Naive thymus-derived CD8-positive, alpha-beta T cell (primary cell): ENCODE measurements around the gene KDM8. TPM values are rescaled to one million over a fixed set of nuclear protein-coding genes. Genes with fewer than 3 reads are reported as not detected.

Source experiments
- ATAC-seq, 2 donors: fragments of 150-1000 bp; cut with Tn5 transposase in 1 of 2; sonication (Bioruptor Pico), chemical (Tn5 transposase) in 1 of 2; 1 replicate in 1 of 2; 2 replicates in 1 of 2; pipeline ENCODE4 v1.10.0; 2021; ENCODE audit warnings: mild to moderate bottlenecking in 2 of 2, moderate library complexity in 2 of 2
- POLR2A ChIA-PET: fragments of 350-600 bp; sonication (Branson Sonifier 250); formaldehyde crosslinking; loops from one replicate; lab custom pipeline; 2021; ENCODE audit warnings: antibody characterized with exemption; lab: Charles Lee
- DNase-seq, 10 donors: peaks; one replicate each; pipeline versions ENCODE4 v3.0.0 to v3.0.0-alpha.2; 2020 to 2022
- H3K27ac Mint-ChIP-seq, 10 donors: one replicate each; pipeline ENCODE4 v1.8.0; 2020 to 2022; ENCODE audit warnings: mild to moderate bottlenecking in 10 of 10, mixed read lengths in 10 of 10, moderate library complexity in 4 of 10, inconsistent platforms in 1 of 10
- H3K27me3 Mint-ChIP-seq, 5 donors: one replicate each; pipeline ENCODE4 v1.8.0; 2021 to 2022; ENCODE audit warnings: mixed read lengths in 5 of 5
- H3K36me3 Mint-ChIP-seq, 3 donors: one replicate each; pipeline ENCODE4 v1.8.0; 2020 to 2022; ENCODE audit warnings: mixed read lengths in 3 of 3, mild to moderate bottlenecking in 2 of 3, inconsistent platforms in 1 of 3
- H3K4me1 Mint-ChIP-seq, 4 donors: one replicate each; pipeline ENCODE4 v1.8.0; 2021 to 2022; ENCODE audit warnings: mixed read lengths in 4 of 4
- H3K4me3 Mint-ChIP-seq, 10 donors: one replicate each; pipeline ENCODE4 v1.8.0; 2020 to 2022; ENCODE audit warnings: mild to moderate bottlenecking in 10 of 10, mixed read lengths in 10 of 10, moderate library complexity in 6 of 10, inconsistent platforms in 1 of 10
- H3K9me3 Mint-ChIP-seq, 9 donors: one replicate each; pipeline ENCODE4 v1.8.0; 2020 to 2022; ENCODE audit warnings: mixed read lengths in 9 of 9, mild to moderate bottlenecking in 3 of 9, inconsistent platforms in 1 of 9, moderate library complexity in 1 of 9
- polyA plus RNA-seq, 3 donors: library from polyadenylated mRNA; unstranded; fragments of 300-500 nt; fragmentation: Illumina TruSeq; gene quantifications; one replicate each; pipeline ENCODE4 v1.2.3, GENCODE V29; 2021
- total RNA-seq, 8 experiments: library from RNA in 2 of 8; stranded (reverse) in 2 of 8; gene quantifications; one replicate each; pipeline ENCODE4 v1.2.3 and lab custom pipeline; 2021 to 2026

The KDM8 gene
- total and polyA plus RNA-seq, 5 experiments from 2014 or later: 3.8 to 35.0 (median 6.2) TPM

- ATAC-seq: no peak
- H3K4me3 Mint-ChIP-seq: no peak overlapping the region
- DNase-seq: no peak
- POLR2A ChIA-PET: interaction anchor here (1.0 to 1.7 kb wide), 3 partner anchors 59 to 226 kb away, joined by 3 to 6 read pairs (median 3); partner anchors contain the start of gene IL21R
- peaks cover 0 to 5% (median 0%) of the 10 kb centered on the region in 3 donors for H3K36me3 Mint-ChIP-seq
- H3K4me1 Mint-ChIP-seq: peaks cover 33 to 72% (median 68%) of the 10 kb centered on the region in 4 donors
- H3K27ac Mint-ChIP-seq: peak overlapping the region in 9 of 10 donors; percentile 41 to 89 (median 72)
- H3K27me3 Mint-ChIP-seq: no peaks in the 10 kb centered on the region
- H3K9me3 Mint-ChIP-seq: peaks cover 0 to 7% (median 0%) of the 10 kb centered on the region in 9 donors
These were observed 27.4 kb upstream of the KDM8 start for GRCh38 chr16:27175888-27176287.

DNA sequence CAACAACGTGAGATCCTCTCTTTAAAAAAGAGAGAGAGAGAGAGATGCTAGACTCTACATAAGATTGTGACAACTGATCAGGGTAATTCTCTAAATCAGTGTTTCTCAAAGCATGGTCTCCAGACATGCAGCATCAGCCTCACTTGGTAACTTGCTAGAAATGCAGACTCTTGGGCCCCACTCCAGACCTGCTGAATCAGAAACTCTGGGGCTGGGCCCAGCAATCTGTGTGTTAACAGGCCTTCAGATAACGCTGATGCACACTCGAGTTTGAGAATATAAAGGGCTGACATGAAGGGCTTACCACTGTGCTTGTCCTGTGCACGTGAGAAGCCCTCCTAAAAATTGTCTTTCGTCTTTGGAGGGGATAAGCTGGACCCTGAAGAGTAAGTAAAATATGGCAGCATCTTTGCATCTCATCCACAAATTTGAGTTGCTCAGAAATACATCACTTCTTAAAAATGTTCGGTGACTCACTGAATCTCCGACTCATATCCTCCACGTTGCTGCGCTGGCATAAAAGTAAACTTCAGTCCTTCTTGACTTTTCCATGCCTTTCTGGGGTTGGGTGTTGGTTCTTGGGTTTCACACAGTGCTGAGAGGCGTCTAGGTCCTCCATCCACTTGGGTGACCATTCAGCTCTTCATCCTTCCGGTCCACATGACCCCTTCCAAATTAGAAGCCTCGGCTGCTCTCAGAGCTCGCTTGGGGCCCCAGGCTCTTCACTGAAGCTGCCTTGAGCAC is 26.1 kb upstream of the KDM8 start:
- POLR2A ChIA-PET: interaction anchor here (0.9 to 5.1 kb wide), 4 partner anchors 20 to 283 kb away, joined by 3 to 51 read pairs (median 19); no protein-coding TSS in a partner anchor
- Mint-ChIP-seq H3K4me1 (peaks cover 31 to 64% (median 58%) of the 10 kb centered on the region in 4 donors), H3K27me3 (no peaks in the 10 kb centered on the region), H3K4me3 (no peak overlapping the region), H3K27ac (peak overlapping the region in 9 of 10 donors; percentile 15 to 92 (median 63)), H3K9me3 (no peaks in the 10 kb centered on the region), H3K36me3 (no peaks in the 10 kb centered on the region)
- ATAC-seq (no peak), DNase-seq (no peak)

DNA sequence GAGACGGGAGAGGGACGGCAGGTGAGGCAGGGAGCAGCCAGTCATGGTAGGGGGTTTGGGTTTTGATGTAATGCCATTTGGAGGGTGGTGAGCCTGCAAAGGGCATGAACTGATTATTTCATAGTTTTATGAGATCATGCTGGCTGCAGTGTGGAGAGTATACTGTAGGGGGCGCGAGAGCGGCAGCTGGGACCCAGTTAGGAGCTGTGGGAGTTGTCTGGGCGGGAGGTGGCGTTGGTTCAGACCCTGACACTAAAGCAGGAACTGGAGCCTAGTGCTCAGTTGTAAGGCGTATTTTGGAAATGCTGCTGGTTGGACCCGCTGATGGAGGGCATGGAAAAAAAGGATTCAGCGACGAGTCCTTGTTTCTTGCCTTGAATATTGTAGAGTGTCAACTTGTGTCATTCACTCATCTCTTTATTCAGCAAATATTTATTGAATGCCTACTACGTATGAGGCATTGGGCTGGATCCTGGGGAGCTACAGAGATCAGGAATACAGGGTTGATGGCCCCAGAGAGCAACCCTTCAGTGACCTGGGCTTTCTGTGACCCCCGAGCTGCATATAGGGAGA is 23.7 kb upstream of the KDM8 start:
- H3K27ac Mint-ChIP-seq: peak overlapping the region; percentile 53 to 92 (median 83)
- ATAC-seq (peak; percentile 98 to 99), DNase-seq (peak; percentile 76 to 93 (median 86))
- POLR2A ChIA-PET: interaction anchor here (0.9 to 5.1 kb wide), 20 partner anchors 8 to 282 kb away, joined by 3 to 51 read pairs (median 5); partner anchors contain the start of gene KDM8
- peaks cover 23 to 40% (median 36%) of the 10 kb centered on the region in 4 donors for H3K4me1 Mint-ChIP-seq
- H3K9me3 Mint-ChIP-seq: no peaks in the 10 kb centered on the region
- H3K27me3 Mint-ChIP-seq: no peaks in the 10 kb centered on the region
- H3K36me3 Mint-ChIP-seq: no peaks in the 10 kb centered on the region
- peak overlapping the region in 6 of 10 donors; percentile 0 to 30 (median 3) for H3K4me3 Mint-ChIP-seq

GRCh38 chr16:27181019-27181790 is 22.1 kb upstream of the KDM8 start:
- peaks cover 18 to 35% (median 31%) of the 10 kb centered on the region in 4 donors for H3K4me1 Mint-ChIP-seq
- H3K9me3 Mint-ChIP-seq: no peaks in the 10 kb centered on the region
- DNase-seq (no peak), ATAC-seq (no peak)
- POLR2A ChIA-PET: interaction anchor here (0.5 to 5.1 kb wide), 6 partner anchors 15 to 266 kb away, joined by 3 to 51 read pairs (median 9); partner anchors contain the start of gene KDM8
- H3K27me3 Mint-ChIP-seq: no peaks in the 10 kb centered on the region
- peak overlapping the region in 9 of 10 donors; percentile 20 to 80 (median 65) for H3K27ac Mint-ChIP-seq
- H3K36me3 Mint-ChIP-seq: no peaks in the 10 kb centered on the region
- H3K4me3 Mint-ChIP-seq: no peak overlapping the region

- Mint-ChIP-seq H3K27ac (peak overlapping the region in 1 of 10 donors; percentile 12), H3K4me1 (peaks cover 17 to 32% (median 26%) of the 10 kb centered on the region in 4 donors), H3K4me3 (no peak overlapping the region), H3K36me3 (no peaks in the 10 kb centered on the region), H3K27me3 (no peaks in the 10 kb centered on the region), H3K9me3 (no peaks in the 10 kb centered on the region)
- POLR2A ChIA-PET: no interaction called here
- no peak for DNase-seq
- no peak for ATAC-seq
These were observed 20.4 kb upstream of the KDM8 start for GRCh38 chr16:27182906-27183405.

- DNase-seq: no peak
- Mint-ChIP-seq H3K27ac (peak overlapping the region in 1 of 10 donors; percentile 32), H3K9me3 (no peaks in the 10 kb centered on the region), H3K36me3 (no peaks in the 10 kb centered on the region), H3K27me3 (no peaks in the 10 kb centered on the region), H3K4me1 (peaks cover 5 to 22% (median 12%) of the 10 kb centered on the region in 4 donors), H3K4me3 (no peak overlapping the region)
- POLR2A ChIA-PET: interaction anchor here (1.0 to 3.3 kb wide), 4 partner anchors 13 to 182 kb away, joined by 3 to 15 read pairs (median 6); partner anchors contain the start of gene KDM8
- ATAC-seq: no peak
These were observed 17.6 kb upstream of the KDM8 start for GRCh38 chr16:27185776-27186130.

DNA sequence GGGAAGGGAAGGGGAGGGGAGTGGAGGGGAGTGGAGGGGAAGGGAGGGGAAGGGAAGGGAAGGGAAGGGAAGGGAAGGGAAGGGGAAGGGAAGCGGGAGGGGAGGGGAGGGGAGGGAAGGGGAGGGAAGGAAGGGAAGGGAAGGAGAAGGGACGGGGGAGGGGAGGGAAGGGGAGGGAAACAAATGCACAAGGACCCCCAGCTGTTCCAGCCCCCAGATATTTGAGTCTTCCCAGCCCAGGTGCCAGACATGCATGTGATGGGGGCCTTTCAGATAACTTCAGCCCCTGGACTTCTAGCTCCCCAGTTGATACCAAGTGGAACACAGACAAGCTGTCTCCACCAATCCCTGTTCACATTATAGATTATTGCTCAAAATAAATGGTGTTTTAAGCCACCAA is 14.7 kb upstream of the KDM8 start:
- H3K27me3 Mint-ChIP-seq: no peaks in the 10 kb centered on the region
- peak overlapping the region in 2 of 10 donors; percentile 73 to 80 for H3K27ac Mint-ChIP-seq
- no peak for ATAC-seq
- peaks cover 2 to 24% (median 12%) of the 10 kb centered on the region in 4 donors for H3K4me1 Mint-ChIP-seq
- DNase-seq: no peak
- POLR2A ChIA-PET: interaction anchor here (0.5 to 3.3 kb wide), 3 partner anchors 10 to 17 kb away, joined by 3 to 15 read pairs (median 3); no protein-coding TSS in a partner anchor
- no peaks in the 10 kb centered on the region for H3K36me3 Mint-ChIP-seq
- H3K4me3 Mint-ChIP-seq: no peak overlapping the region
- H3K9me3 Mint-ChIP-seq: no peaks in the 10 kb centered on the region

DNA sequence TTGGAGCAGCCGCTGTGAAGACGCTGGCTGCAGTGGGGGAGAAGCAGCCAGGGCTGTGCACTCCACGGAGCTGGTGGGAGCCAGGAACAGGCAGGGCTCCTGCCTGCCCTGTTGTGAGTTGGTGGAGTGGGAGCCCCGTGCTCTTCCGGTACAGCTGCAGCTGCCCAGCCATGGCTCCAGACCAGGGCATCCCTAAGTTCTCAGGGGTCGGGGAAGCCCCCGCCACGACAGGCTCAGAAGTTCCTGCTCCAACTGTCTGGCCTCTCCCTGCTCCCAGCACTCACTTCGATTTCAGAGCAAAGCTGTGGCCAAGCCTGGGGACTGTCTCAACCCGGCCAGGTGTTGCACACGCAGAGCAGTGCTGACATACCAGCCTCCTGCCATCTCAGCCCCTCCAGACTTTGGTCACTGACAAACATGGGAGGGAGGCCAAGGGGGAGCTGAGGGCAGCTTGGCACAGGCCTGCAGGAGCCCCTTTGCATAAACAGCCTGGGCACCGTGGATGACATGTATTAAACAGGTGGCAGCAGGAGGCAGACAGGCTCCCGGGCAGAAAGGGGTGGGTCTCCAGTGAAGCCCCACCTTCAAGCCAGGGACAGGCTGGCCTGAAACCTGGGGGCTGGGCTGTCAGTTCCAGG is 13.9 kb upstream of the KDM8 start:
- ATAC-seq: no peak
- H3K4me3 Mint-ChIP-seq: no peak overlapping the region
- DNase-seq: no peak
- H3K36me3 Mint-ChIP-seq: no peaks in the 10 kb centered on the region
- POLR2A ChIA-PET: interaction anchor here (0.6 to 1.5 kb wide), 3 partner anchors 10 to 17 kb away, joined by 3 to 4 read pairs (median 3); no protein-coding TSS in a partner anchor
- H3K9me3 Mint-ChIP-seq: no peaks in the 10 kb centered on the region
- H3K27me3 Mint-ChIP-seq: no peaks in the 10 kb centered on the region
- peaks cover 2 to 29% (median 17%) of the 10 kb centered on the region in 4 donors for H3K4me1 Mint-ChIP-seq
- no peak overlapping the region for H3K27ac Mint-ChIP-seq

DNA sequence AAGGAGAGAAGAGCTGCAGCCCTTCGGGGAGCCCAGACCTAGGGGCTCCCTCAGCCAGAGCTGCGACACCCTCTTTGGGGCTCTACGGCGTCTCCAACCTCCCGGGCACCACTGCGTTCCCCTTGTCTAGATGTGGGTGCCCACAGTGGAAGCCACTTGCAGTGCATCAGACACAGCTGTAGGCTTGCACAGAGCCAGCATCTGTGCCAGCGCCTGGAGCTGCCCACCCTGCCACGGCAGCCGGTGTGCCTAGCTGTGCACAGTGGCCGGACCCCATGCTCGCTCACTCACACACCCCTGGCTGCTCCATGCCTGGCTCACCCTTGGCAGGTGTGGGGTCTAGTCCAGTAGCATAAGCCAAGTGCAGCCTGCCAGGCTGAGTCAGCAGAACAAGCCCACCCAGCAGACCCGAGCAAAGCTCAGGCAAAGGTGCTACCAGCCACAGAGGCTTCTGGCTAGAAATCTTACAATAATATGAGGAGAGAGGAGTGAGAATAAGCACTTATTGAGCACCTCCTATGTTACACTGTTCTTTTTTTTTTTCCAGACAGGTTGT is 12.9 kb upstream of the KDM8 start:
- no peaks in the 10 kb centered on the region for H3K27me3 Mint-ChIP-seq
- POLR2A ChIA-PET: interaction anchor here (0.6 to 1.5 kb wide), 7 partner anchors 9 to 946 kb away, joined by 3 to 4 read pairs (median 3); no protein-coding TSS in a partner anchor
- H3K9me3 Mint-ChIP-seq: no peaks in the 10 kb centered on the region
- no peak overlapping the region for H3K4me3 Mint-ChIP-seq
- no peaks in the 10 kb centered on the region for H3K36me3 Mint-ChIP-seq
- H3K27ac Mint-ChIP-seq: peak overlapping the region in 2 of 10 donors; percentile 62 to 75
- peaks cover 4 to 38% (median 24%) of the 10 kb centered on the region in 4 donors for H3K4me1 Mint-ChIP-seq
- DNase-seq: no peak
- no peak for ATAC-seq

GRCh38 chr16:27191352-27191924 is 11.9 kb upstream of the KDM8 start:
- Mint-ChIP-seq H3K4me3 (no peak overlapping the region), H3K4me1 (peaks cover 10 to 41% (median 33%) of the 10 kb centered on the region in 4 donors), H3K9me3 (peaks cover 0 to 3% (median 0%) of the 10 kb centered on the region in 9 donors), H3K36me3 (no peaks in the 10 kb centered on the region), H3K27me3 (no peaks in the 10 kb centered on the region), H3K27ac (peak overlapping the region in 3 of 10 donors; percentile 9 to 69 (median 32))
- POLR2A ChIA-PET: interaction anchor here (1.0 to 1.5 kb wide), 2 partner anchors 8 to 12 kb away, joined by 3 read pairs; partner anchors contain the start of gene KDM8
- no peak for DNase-seq
- no peak for ATAC-seq
